Measurements from ENCODE around the gene CRYBA1. TPM values are rescaled to one million over a fixed set of nuclear protein-coding genes. Genes with fewer than 3 reads are reported as not detected.

Gene CRYBA1
- total and polyA plus RNA-seq, 2 of the 8 experiments (the other 6 are each of a cell fraction or from before 2014, with no cell fraction given), result not detected

- TF ChIP-seq CHD7 (IDR thresholded peaks at IDR 0.05; ENCODE audit: insufficient replicate concordance, low read length) (no peak), POU5F1 (IDR thresholded peaks at IDR 0.05; ENCODE audit: low read depth, low read length) (no peak), RAD21 (IDR thresholded peaks at IDR 0.05 in 1 of 2, conservative IDR thresholded peaks at IDR 0.05 in 1 of 2; ENCODE audit: low read depth in 2 of 2, low read length in 2 of 2) (no peak), SP1 (IDR thresholded peaks at IDR 0.05; ENCODE audit: low read depth, low read length) (no peak), MAFK (IDR thresholded peaks at IDR 0.05; ENCODE audit: low read depth, low read length) (no peak), CBX5 (IDR thresholded peaks at IDR 0.05; ENCODE audit: low read depth, low read length) (no peak), SIX5 (IDR thresholded peaks at IDR 0.05; ENCODE audit: low read depth, low read length) (no peak)
Measured at GRCh38 chr17:29256735-29257466, 10.2 kb downstream of the CRYBA1 start (continued).
